ENCODE data around the gene OR3A2.
A peak's percentile ranks its signal among the peaks of the same experiment; 100 is the strongest.
"Not testable (repeated sequence)": the region's sequence is repeated elsewhere in the genome, so short reads cannot be mapped to it uniquely, and the experiment has no call there.

The OR3A2 gene

GRCh38 chr17:3385869-3386816, at the start of gene OR3A2:
Gene OR3A2 (minus strand): TSS chr17:3386308.
- peak in 10 of 42 donors; percentile 4 to 55 (median 22) for DNase-seq
- intact Hi-C loops (cut with DNase I): no loop called here

- no peak for DNase-seq
- intact Hi-C loops (cut with DNase I): no loop called here
Observed at GRCh38 chr17:3433741-3434140, 47.6 kb upstream of the OR3A2 start, which contains the start of gene OR1E2. Gene OR1E2 (minus strand): TSS chr17:3433841. CDS start chr17:3433841, 0 bp downstream.

- intact Hi-C loops (cut with DNase I): not testable (repeated sequence)
- peak in 20 of 42 donors; percentile 2 to 43 (median 20) for DNase-seq
Observed at GRCh38 chr17:3433215-3433614, 47.1 kb upstream of the OR3A2 start.

- no peak for DNase-seq
- intact Hi-C loops (cut with DNase I): no loop called here
Observed at GRCh38 chr17:3418222-3418621, 32.1 kb upstream of the OR3A2 start.

- no peak for DNase-seq
- intact Hi-C loops (cut with DNase I): no loop called here
Observed at GRCh38 chr17:3415610-3416009, 29.5 kb upstream of the OR3A2 start.

GRCh38 chr17:3412216-3412615, 26.1 kb upstream of the OR3A2 start:
- DNase-seq; intact Hi-C loops (cut with DNase I): not testable (repeated sequence)

GRCh38 chr17:3411070-3411469, 25.0 kb upstream of the OR3A2 start, which contains the start of gene OR3A3:
Gene OR3A3 (plus strand): TSS chr17:3411370.
- intact Hi-C loops (cut with DNase I): no loop called here
- DNase-seq: no peak

- DNase-seq; intact Hi-C loops (cut with DNase I): not testable (repeated sequence)
Observed at GRCh38 chr17:3403856-3404255, 17.7 kb upstream of the OR3A2 start.

GRCh38 chr17:3401786-3402185, 15.7 kb upstream of the OR3A2 start:
- intact Hi-C loops (cut with DNase I): no loop called here
- DNase-seq: no peak

- DNase-seq: no peak
- intact Hi-C loops (cut with DNase I): no loop called here
Observed at GRCh38 chr17:3400055-3400454, 13.9 kb upstream of the OR3A2 start.

- DNase-seq: no peak
- intact Hi-C loops (cut with DNase I): no loop called here
Observed at GRCh38 chr17:3398310-3398709, 12.2 kb upstream of the OR3A2 start, which contains the start of gene OR1E1. Gene OR1E1 (minus strand): TSS chr17:3398410. CDS start chr17:3398410, 0 bp downstream.

GRCh38 chr17:3397801-3398200, 11.7 kb upstream of the OR3A2 start:
- DNase-seq; intact Hi-C loops (cut with DNase I): not testable (repeated sequence)

GRCh38 chr17:3389791-3390190, 3.7 kb upstream of the OR3A2 start:
- no peak for DNase-seq
- intact Hi-C loops (cut with DNase I): no loop called here

GRCh38 chr17:3381957-3382356, 4.2 kb downstream of the OR3A2 start:
- DNase-seq: no peak
- intact Hi-C loops (cut with DNase I): no loop called here

- intact Hi-C loops (cut with DNase I): no loop called here
Observed at GRCh38 chr17:3378321-3378720, 7.8 kb downstream of the OR3A2 start.

GRCh38 chr17:3371167-3371566, 14.9 kb downstream of the OR3A2 start:
- DNase-seq; intact Hi-C loops (cut with DNase I): not testable (repeated sequence)

More at GRCh38 chr17:3378321-3378720, 7.8 kb downstream of the OR3A2 start:
- no peak for DNase-seq

- intact Hi-C loops (cut with DNase I): not testable (repeated sequence)
Observed at GRCh38 chr17:3342782-3343181, 43.3 kb downstream of the OR3A2 start.

GRCh38 chr17:3335876-3336275, 50.2 kb downstream of the OR3A2 start:
- DNase-seq: peak in 11 of 42 donors; percentile 2 to 39 (median 16)
- intact Hi-C loops (cut with DNase I): no loop called here

More at GRCh38 chr17:3342782-3343181, 43.3 kb downstream of the OR3A2 start:
- not testable (repeated sequence) for DNase-seq

- intact Hi-C loops (cut with DNase I): no loop called here
- no peak for DNase-seq
Observed at GRCh38 chr17:3318336-3318735, 67.8 kb downstream of the OR3A2 start.

- DNase-seq: peak in 1 of 42 donors; percentile 5
- intact Hi-C loops (cut with DNase I): no loop called here
Observed at GRCh38 chr17:3316836-3317235, 69.3 kb downstream of the OR3A2 start.
